T-helper 9 cell (primary cell): ENCODE results near the gene MPP3.
"Not testable (repeated sequence)": the region's sequence is repeated elsewhere in the genome, so short reads cannot be mapped to it uniquely, and the experiment has no call there.

Experiments
- DNase-seq: peaks from one replicate; pipeline ENCODE4 v3.0.0-alpha.2; 2020

The MPP3 gene

DNA sequence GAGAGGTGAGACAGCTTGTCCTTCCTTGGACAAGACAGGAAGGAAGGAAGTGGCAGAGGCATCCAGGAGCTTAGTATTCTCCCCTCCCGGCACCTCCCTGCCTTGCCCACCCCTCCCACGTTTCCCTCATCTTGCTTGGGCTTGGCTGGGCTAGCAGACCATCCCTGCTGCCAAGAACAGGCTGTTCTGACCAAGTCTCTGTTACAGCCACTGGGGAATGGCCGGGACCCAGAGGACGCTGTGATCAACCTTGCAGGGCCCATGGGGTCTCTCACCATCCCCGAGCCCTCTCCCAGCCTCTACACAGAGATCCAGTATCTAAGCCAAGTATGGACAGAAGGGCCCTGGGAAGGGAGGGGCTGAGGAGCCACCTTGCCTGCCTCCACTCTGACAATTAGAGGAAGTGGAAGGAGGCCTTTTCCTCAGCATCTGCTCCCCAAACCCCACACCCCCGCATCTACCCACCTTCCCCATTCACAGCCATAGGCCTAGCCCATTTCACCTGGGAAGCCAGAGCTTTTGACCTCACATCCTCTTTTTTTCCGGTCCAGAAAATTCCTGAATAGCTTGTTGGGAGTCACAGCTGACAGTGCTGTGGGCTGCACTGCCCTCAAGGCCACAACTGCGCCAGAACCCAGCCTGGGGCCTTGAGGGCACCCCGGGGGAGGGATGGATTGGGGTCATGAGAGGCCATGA lies 28.1 kb upstream of the MPP3 start:
- no peak for DNase-seq

DNA sequence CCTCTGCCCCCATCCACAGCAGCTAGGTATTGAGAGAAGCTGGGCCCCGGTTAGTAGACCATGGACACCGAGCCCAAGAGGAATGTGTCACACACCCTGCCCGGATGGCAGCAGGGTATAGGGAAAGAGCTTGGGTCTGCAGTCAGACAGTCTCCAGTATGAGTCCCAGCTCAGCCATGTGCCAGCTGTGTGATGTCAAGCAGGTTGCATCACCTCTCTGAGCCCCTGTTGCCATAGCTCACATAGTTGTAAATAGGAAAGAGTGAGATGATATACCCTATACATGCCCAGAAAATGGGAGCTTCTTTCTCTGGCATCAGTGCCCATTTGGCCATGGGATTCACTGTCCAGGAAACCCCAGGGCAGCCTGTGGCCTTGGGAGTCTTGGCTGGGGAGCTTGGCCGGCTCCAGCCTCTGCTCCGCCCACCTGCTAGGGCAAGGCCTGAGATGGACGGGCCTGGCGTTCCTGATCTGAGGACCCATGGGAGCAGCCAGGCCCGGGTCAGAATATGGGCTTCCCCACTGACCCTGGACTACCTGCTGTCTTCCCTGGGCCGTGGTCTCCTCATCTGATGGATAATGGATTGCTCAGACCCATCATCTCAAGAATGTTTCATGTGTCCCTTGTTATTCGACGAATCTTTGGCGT lies 27.3 kb upstream of the MPP3 start:
- no peak for DNase-seq

- DNase-seq, result no peak
Observed at GRCh38 chr17:43857957-43858600, 25.1 kb upstream of the MPP3 start.

DNA sequence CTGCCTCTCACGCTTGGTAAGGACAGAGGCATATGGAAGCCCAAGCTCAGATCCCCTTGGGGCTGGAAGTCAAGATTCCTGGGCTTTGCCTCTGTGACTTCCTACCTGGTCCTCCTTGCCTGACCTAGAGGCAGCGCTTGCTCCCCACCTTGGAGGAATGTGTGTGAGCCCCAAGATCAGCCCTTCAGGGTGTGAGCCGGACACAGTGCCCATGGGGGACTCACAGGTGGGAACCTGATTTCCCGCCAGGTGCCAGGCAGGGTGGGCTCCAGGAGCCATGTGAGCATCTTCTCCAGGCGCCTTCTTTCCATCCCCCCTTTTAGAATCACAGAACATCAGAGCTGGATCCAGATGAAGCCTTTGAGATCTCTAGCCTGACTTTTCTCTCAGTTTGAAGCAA lies 24.2 kb upstream of the MPP3 start:
- DNase-seq, result no peak

DNA sequence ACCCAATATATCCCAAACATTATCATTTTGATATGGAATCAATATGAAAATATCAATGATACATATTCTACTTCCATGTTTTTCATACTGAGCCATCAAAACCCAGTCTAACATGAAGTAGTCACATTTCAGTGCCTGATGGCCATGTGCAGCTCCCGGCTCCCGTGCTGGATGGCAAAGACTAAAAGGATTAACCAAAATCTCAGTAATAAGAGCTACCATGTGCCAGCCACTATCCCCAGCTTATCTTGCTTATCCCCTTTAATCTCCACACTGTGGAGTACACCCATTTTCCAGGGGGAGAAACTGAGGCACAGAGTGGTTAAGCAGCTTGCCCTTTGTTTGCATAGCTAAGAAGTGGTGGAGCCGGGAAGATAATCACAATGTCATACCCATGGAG lies 23.2 kb upstream of the MPP3 start:
- no peak for DNase-seq

- no peak for DNase-seq
Observed at GRCh38 chr17:43855061-43855460, 22.1 kb upstream of the MPP3 start.

DNA sequence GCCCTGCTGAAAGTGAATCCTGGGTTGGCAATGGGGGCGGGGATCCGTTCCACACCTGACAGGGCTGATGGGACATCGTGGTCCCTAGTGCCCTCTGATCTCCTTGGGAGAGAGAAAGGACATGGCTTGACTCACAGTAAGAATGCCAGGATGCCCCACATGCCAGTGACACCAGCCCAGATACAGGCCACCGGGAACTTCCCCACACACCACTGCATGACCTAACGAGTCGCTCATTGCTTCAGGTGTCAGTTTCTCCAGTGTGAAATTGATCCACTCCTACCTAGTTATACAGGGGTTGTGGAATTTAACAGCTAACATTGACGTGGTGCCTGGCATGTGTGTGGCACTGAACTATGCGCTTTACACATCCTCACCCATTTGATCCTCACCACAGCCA lies 21.6 kb upstream of the MPP3 start:
- DNase-seq, result no peak

GRCh38 chr17:43853546-43853945 lies 20.6 kb upstream of the MPP3 start:
- no peak for DNase-seq

DNA sequence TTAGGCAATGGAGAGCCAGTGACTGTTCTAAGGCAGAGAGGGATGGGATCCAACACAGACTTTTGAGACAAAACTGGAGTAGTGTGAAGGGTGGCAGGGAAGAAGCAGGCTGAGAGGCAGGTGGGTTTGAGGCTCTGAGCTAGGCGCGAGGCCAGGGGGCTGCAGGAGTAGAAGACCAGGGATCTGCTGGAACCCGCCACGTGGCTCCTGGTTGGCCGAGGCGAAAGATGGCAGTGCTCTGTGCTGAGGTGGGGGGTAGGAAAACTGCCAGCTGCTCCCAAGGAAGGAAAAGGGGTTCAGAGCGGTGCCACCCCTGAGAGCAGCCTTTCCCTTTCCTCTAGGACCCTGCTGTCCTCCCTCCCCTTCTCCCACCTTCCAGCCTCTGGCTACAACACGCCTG lies 19.6 kb upstream of the MPP3 start:
- no peak for DNase-seq

- no peak for DNase-seq
Observed at GRCh38 chr17:43849116-43849515, 16.2 kb upstream of the MPP3 start.

GRCh38 chr17:43848601-43849000 lies 15.7 kb upstream of the MPP3 start:
- no peak for DNase-seq

DNA sequence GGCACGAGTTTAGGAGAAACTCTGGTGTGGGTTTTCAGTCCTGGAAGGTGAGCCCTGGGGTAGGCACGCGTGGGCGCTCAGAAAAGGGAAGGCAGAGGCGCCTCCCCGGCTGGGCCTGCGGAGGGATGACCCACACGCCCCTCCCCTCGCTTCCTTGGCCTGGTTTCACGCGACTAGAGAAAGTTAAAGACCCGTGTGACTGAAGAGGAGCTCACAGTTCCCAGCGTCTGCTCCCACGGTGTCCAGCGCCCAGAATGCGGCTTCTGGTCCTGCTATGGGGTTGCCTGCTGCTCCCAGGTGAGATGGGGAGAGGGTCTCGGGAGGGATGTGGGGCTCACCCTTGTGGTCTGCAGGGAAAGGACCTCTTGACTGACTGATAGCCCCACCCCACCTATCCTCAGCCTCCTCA lies 14.0 kb upstream of the MPP3 start, which contains the start of gene CD300LG:
TSS of gene CD300LG (plus strand) at position 214 of the 409 bp plus-strand sequence. CDS start at position 255, 41 bp downstream.
- no peak for DNase-seq

- peak; percentile 73 for DNase-seq
Observed at GRCh38 chr17:43846221-43846712, 13.3 kb upstream of the MPP3 start.

- DNase-seq, result no peak
Observed at GRCh38 chr17:43845766-43846165, 12.8 kb upstream of the MPP3 start.

GRCh38 chr17:43844241-43844640 lies 11.3 kb upstream of the MPP3 start:
- DNase-seq, result no peak

- no peak for DNase-seq
Observed at GRCh38 chr17:43842975-43843325, 10.0 kb upstream of the MPP3 start.

GRCh38 chr17:43842091-43842974 lies 9.4 kb upstream of the MPP3 start:
- DNase-seq, result not testable (repeated sequence)

GRCh38 chr17:43841282-43841681 lies 8.3 kb upstream of the MPP3 start:
- no peak for DNase-seq

DNA sequence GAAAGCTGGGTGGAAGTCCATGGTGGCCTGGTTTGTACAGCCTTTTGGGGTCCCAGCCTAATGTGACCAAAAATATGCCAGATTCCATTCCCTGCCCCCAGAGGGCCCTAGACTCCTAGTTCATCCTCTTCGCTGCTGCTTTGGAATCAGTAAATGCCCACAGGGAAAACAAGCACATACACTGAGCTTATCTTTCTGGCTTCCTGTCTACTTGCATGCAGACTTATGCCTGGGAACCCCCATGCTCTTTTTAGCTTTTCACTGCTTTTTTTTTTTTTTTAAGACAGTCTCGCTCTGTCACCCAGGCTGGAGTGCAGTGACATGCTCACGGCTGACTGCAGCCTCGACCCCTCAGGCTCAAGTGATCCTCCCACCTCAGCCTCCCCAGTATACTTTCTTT lies 7.9 kb upstream of the MPP3 start:
- DNase-seq, result no peak

GRCh38 chr17:43839670-43840108 lies 6.7 kb upstream of the MPP3 start:
- DNase-seq, result no peak

DNA sequence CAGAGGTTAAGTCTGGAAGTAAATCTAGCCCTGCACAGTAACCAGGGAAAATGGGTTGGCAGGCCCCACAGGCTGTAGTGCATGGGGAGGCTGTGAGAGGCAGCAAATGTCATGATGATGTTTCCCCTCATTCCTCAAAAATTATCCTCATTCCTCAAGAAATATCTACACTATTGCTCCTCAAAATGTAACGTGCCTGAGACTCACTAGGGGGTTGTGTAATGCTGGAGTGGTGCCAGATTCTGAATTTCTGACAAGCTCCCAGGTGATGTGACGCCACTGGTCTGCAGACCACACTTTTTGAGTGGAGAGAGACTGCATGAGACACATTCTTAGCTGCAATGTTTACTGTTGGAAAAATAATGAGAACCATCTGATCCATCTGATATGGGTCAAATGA lies 1.2 kb upstream of the MPP3 start:
- no peak for DNase-seq

- peak; percentile 8 for DNase-seq
Observed at GRCh38 chr17:43832168-43832975, 574 bp downstream of the MPP3 start.
